GM12874 (cell line): ENCODE measurements around the gene PHTF2.

Experiments
- TF ChIP-seq, protein P1 (sequence below): IDR thresholded peaks from 2 replicates; pipeline ENCODE4 v1.5.1; 2011; ENCODE audit warnings: low read depth, mild to moderate bottlenecking, control low read depth, low read length, moderate library complexity; ENCODE audit not compliant: insufficient read depth

PHTF2 gene

DNA sequence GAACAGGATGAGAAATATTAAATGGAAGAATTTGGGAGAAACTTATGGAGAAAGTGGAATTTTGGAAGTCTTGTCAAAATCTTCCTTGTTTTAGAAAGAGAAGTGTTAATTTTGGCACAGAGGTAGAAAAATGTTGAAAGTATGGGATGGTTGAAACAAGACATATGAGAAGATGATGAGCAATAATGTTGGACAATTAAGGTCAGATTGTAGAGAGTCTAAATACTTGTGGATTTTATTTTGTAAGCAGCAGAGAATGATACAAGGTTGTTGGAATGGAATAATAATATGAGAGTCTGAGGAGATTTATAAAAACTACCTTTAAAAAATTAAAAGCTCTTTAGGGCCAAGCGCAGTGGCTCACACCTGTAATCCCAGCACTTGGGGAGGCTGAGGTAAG is 34.6 kb downstream of the PHTF2 start:
- TF ChIP-seq, protein P1, sequence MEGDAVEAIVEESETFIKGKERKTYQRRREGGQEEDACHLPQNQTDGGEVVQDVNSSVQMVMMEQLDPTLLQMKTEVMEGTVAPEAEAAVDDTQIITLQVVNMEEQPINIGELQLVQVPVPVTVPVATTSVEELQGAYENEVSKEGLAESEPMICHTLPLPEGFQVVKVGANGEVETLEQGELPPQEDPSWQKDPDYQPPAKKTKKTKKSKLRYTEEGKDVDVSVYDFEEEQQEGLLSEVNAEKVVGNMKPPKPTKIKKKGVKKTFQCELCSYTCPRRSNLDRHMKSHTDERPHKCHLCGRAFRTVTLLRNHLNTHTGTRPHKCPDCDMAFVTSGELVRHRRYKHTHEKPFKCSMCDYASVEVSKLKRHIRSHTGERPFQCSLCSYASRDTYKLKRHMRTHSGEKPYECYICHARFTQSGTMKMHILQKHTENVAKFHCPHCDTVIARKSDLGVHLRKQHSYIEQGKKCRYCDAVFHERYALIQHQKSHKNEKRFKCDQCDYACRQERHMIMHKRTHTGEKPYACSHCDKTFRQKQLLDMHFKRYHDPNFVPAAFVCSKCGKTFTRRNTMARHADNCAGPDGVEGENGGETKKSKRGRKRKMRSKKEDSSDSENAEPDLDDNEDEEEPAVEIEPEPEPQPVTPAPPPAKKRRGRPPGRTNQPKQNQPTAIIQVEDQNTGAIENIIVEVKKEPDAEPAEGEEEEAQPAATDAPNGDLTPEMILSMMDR = no peak

DNA sequence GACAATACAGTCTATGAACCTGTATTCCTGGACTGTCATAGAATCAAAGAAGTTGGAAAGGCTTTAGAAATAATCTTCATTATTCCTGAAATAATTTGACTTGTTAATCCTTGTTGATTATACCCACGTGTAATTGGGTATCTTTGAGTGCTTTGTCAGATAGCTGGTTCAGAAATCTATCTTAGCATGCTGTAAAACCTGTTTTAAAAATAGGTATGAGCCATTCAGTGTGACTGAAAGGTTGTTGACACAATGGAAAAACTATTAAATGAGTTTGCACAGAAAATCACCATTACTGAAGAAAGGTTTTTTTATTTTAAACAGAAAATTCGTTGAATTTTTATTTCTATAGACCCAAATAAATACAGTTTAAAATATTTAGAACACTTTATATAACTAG is 38.7 kb downstream of the PHTF2 start:
- TF ChIP-seq, protein P1 = no peak

DNA sequence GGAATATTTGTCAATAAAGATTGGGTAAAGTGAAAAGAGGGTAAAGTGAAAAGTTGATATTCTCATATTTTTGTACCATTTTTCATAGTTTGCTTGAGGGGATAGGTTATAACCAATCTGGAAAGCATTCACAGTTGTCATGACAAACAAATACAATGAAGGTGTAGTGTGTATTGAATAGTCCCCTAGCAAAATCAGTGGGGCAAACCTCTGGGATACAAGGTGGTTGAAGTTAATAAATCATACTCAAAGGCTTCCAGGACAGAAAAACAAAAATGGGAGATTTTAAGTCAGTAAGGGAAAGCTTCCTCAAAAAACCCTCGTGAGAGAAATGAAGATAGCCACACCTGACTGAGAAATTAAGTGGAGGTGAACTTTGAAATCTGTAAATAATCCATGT is 39.4 kb downstream of the PHTF2 start:
- TF ChIP-seq, protein P1 = no peak

DNA sequence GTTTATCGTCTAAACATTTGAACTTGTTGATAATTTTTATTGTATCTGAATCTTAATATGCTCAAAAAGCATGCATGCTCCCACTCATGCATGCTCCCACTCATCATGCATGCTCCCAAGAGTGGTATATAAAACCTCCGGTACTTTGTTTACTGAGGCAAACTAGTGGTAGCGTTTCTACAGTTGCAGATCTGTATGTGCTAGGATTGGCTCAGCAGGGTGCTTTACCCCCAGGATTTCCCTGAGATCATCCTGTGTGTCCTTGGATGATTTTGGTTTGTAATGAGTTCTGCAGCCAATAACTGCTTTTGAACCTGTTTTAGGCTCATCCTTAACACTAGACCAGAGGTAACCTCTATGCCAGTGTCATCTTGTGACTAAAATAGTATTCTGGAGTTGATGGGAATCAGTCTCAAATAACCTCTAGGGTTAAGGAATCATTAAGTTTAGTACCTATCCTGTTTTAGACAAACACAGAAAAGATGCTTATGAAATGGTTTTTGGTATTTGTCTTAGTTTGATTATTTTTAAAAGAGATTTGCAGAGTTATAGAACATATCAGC is 40.4 kb downstream of the PHTF2 start:
- TF ChIP-seq, protein P1 = no peak

DNA sequence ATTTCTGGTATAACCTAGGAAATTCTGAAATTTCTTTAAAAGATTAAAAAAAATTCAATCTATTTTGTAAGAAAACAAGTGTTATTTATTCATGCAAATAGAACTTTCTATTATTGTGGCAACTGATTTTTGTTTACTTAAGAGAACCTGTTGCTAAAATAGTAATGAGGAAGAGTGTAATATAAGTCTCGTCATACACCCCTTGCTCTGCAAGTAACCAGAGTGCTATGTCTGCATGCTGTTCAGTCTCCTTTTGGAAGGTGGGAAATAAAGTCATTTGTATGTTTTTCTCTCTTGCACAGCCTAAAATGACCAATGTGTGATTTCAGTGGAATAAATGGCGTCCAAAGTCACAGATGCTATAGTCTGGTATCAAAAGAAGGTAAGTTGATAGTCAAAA is 41.3 kb downstream of the PHTF2 start:
- TF ChIP-seq, protein P1 = no peak

DNA sequence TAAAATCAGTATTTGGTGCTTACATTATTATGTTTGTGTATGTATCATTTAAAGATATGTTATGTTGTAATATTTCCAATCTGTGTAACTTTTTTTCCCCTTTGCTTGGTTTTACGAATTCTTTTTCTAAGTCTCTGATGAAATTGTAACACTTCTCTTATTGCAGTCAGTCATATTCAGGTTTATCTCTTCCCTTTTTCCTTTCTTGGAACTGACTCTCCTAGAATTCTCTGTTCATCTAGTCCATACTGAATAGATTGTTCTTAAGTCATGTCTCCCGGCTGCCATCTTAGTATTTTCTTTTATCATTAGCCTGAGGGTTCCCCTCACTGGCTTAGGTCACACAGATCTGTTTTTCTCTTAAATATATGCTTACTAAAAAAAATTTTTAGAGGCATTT is 44.6 kb downstream of the PHTF2 start:
- TF ChIP-seq, protein P1 = no peak

DNA sequence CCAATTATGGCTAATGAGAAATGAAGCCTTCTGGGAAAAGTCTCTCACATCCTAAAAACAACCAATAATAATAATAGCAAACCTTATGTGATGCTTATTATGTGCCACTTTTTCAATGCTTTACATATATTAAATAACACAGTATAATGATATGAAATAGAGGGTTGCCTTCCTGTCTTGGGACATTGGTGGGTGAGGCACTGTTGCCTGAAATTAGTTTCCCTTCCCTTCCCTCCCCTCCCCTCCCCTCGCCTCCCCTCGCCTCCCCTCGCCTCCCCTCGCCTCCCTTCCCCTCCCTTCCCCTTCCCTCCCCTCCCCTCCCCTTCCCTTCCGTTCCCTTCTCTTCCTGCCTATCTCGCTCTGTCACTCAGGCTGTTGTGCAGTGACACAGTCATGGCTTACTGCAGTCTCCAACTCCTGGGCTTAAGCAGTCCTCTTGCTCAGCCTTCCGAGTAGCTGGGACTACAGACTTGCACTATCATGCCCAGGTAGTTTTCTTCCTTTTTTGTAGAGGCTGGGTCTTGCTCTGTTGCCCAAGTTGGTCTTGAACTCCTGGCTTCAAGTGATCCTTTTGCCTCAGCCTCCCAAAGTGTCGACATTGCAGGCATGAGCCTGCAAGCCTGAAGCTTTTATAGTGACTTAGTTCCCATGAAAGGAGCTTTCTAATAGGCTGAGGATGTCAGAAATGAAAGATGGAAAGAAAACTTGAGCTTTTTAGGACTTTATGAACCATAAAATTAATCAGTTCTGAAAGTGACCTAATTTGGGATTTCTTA is 47.9 kb downstream of the PHTF2 start:
- TF ChIP-seq, protein P1 = no peak
